GM12878 (cell line): Measurements from ENCODE around the gene CSMD2. TPM values are rescaled to one million over a fixed set of nuclear protein-coding genes. Genes with fewer than 3 reads are reported as not detected.

Source experiments
- ATAC-seq: fragments of 200-7000 bp; cut with Tn5 transposase; 3 replicates; pipeline ENCODE4 v1.9.1; 2020; ENCODE audit warnings: mild to moderate bottlenecking, moderate library complexity
- BruUV-seq: library from RNA; stranded (reverse); fragments of 400-500 nt; replicated peaks from 2 replicates; lab custom pipeline; 2021; lab: Mats Ljungman, UMichigan
- CTCF ChIA-PET: fragments of 300-600 bp; sonication (Branson Sonifier 250); formaldehyde crosslinking; extraction: SDS; loops from one replicate; lab custom pipeline; 2021; ENCODE audit warnings: inconsistent platforms; lab: Yijun Ruan, JAX
- POLR2A ChIA-PET: fragments of 350-600 bp; formaldehyde crosslinking; extraction: SDS; loops from one replicate; lab custom pipeline; 2021; ENCODE audit warnings: inconsistent platforms; lab: Charles Lee
- RAD21 ChIA-PET: fragments of 300-600 bp; sonication (Branson Sonifier 250); formaldehyde crosslinking; loops from one replicate; lab custom pipeline; 2023; ENCODE audit warnings: antibody characterized with exemption; ENCODE audit not compliant: unreplicated experiment; lab: Charles Lee
- SMC1A ChIA-PET: fragments of 300-600 bp; sonication (Branson Sonifier 250); formaldehyde crosslinking; loops from one replicate; lab custom pipeline; 2023; ENCODE audit not compliant: unreplicated experiment, uncharacterized antibody; lab: Charles Lee
- DNase-seq: peaks from one replicate; pipeline ENCODE4 v3.0.0-alpha.2; 2011; ENCODE audit warnings: low read depth, low spot score
- FAIRE-seq: peaks from 3 replicates; lab custom pipeline; 2011; peaks lifted over from hg19 to GRCh38; lab: Jason Lieb, UNC
- H2AFZ ChIP-seq: 2 replicates; pipeline ENCODE4 v1.6.0; 2011; ENCODE audit warnings: low read depth, low read length, control low read depth; ENCODE audit not compliant: control insufficient read depth
- H3K27ac ChIP-seq: 2 replicates; pipeline ENCODE4 v1.5.1; 2011; ENCODE audit warnings: control low read depth; ENCODE audit not compliant: control insufficient read depth, insufficient read depth
- H3K27me3 ChIP-seq, 2 experiments: replicated peaks in 1 of 2; 2 replicates each; pipeline versions ENCODE4 v1.6.0 to v1.6.1; 2011; ENCODE audit warnings: low read length in 1 of 2; ENCODE audit not compliant: control insufficient read depth in 2 of 2, insufficient read depth in 2 of 2
- H3K36me3 ChIP-seq, 2 experiments: 2 replicates each; pipeline ENCODE4 v1.5.1; 2011; ENCODE audit warnings: low read length in 1 of 2; ENCODE audit not compliant: control insufficient read depth in 2 of 2, insufficient read depth in 2 of 2
- H3K4me1 ChIP-seq: 2 replicates; pipeline ENCODE4 v1.6.1; 2011; ENCODE audit warnings: mild to moderate bottlenecking, low read length, moderate library complexity, mixed read lengths; ENCODE audit not compliant: control insufficient read depth, insufficient read depth
- H3K4me2 ChIP-seq: 2 replicates; pipeline ENCODE4 v1.6.0; 2011; ENCODE audit warnings: control low read depth; ENCODE audit not compliant: control insufficient read depth, insufficient read depth
- H3K4me3 ChIP-seq: fragments of 200-600 bp; sonication (generic); 2 replicates; pipeline ENCODE4 v1.5.1; 2016
- H3K79me2 ChIP-seq: 2 replicates; pipeline ENCODE4 v1.6.0; 2011; ENCODE audit warnings: low read length; ENCODE audit not compliant: control insufficient read depth, insufficient read depth
- H3K9ac ChIP-seq: 2 replicates; pipeline ENCODE4 v1.8.0; 2011; ENCODE audit warnings: low read length, control low read depth, mixed read lengths; ENCODE audit not compliant: control insufficient read depth, insufficient read depth
- H3K9me3 ChIP-seq: replicated peaks from 3 replicates; pipeline ENCODE4 v1.5.1; 2011; ENCODE audit warnings: mild to moderate bottlenecking, low read length; ENCODE audit not compliant: control insufficient read depth, insufficient read depth
- H4K20me1 ChIP-seq: 2 replicates; pipeline ENCODE4 v1.6.0; 2011; ENCODE audit not compliant: control insufficient read depth, insufficient read depth
- BCL11A ChIP-seq: IDR thresholded peaks from 2 replicates; pipeline ENCODE4 v1.6.1; 2011; ENCODE audit warnings: low read depth, low read length
- FOXK2 ChIP-seq: fragments of 450-650 bp; IDR thresholded peaks from 2 replicates; pipeline ENCODE4 v1.6.1; 2017; ENCODE audit warnings: mild to moderate bottlenecking, moderate library complexity
- FOXM1 ChIP-seq: IDR thresholded peaks from 2 replicates; pipeline ENCODE4 v1.6.1; 2012; ENCODE audit warnings: low read depth, mild to moderate bottlenecking, inconsistent platforms, low read length, moderate library complexity
- GABPA ChIP-seq: IDR thresholded peaks from 2 replicates; pipeline ENCODE4 v1.6.1; 2014; ENCODE audit warnings: antibody characterized with exemption, low read depth, mild to moderate bottlenecking, inconsistent platforms
- GATAD2B ChIP-seq: fragments of 450-650 bp; conservative IDR thresholded peaks from 2 replicates; pipeline ENCODE4 v1.6.1; 2017; ENCODE audit warnings: low read depth, mild to moderate bottlenecking, moderate library complexity
- LARP7 ChIP-seq: fragments of 450-650 bp; IDR thresholded peaks from 2 replicates; pipeline ENCODE4 v1.6.1; 2017; ENCODE audit warnings: mild to moderate bottlenecking
- PAX8 ChIP-seq: fragments of 450-650 bp; IDR thresholded peaks from 2 replicates; pipeline ENCODE4 v1.6.1; 2017; ENCODE audit warnings: mild to moderate bottlenecking, moderate library complexity
- STAT3 ChIP-seq: IDR thresholded peaks from 2 replicates; pipeline ENCODE4 v1.6.1; 2011; ENCODE audit warnings: low read depth, low read length, improper control_type of control experiment
- ZNF384 ChIP-seq: IDR thresholded peaks from 2 replicates; pipeline ENCODE4 v1.6.1; 2012; ENCODE audit warnings: low read depth, mild to moderate bottlenecking, low read length, improper control_type of control experiment, borderline replicate concordance
- WGBS: methylation state at CpG from one replicate; pipeline ENCODE4 v1.1.6; 2016; ENCODE audit warnings: low lambda C conversion rate; ENCODE audit not compliant: insufficient replicate concordance, insufficient coverage; ENCODE audit errors: missing lambda C conversion rate; 5-methylcytosine and 5-hydroxymethylcytosine counted together
- in situ Hi-C: fragments of 300-500 bp; cut with MboI; formaldehyde crosslinking; loops from 9 replicates; pipeline ENCODE4 v1.14.3; 2018; ENCODE audit warnings: mixed read lengths
- intact Hi-C: fragments of 100-400 bp; cut with micrococcal nuclease; formaldehyde crosslinking; loops from one replicate; pipeline ENCODE4 v1.14.2; 2022; ENCODE audit not compliant: unreplicated experiment
- polyA plus RNA-seq, 11 experiments: library from polyadenylated mRNA; depleted of rRNA in 4 of 11; unstranded in 6 of 11; stranded (reverse) in 5 of 11; fragments of >200 nt; fragmentation: Nextera tagmentation in 4 of 11; fragmentation: Illumina TruSeq in 1 of 11; extraction: Ambion mirVana in 4 of 11; extraction: Trizol in 1 of 11; gene quantifications; 1 replicate in 1 of 11; 2 replicates in 10 of 11; pipeline versions ENCODE4 v1.2.1 to v1.2.3, GENCODE V29; 2011 to 2016; ENCODE audit warnings: inconsistent platforms in 2 of 11, missing spikeins in 2 of 11, low read depth in 1 of 11
- total RNA-seq, 4 experiments: library from RNA; depleted of rRNA in 3 of 4; stranded (reverse); fragments of >200 nt in 3 of 4; fragmentation: Illumina TruSeq in 1 of 4; extraction: Trizol in 1 of 4; gene quantifications; 2 replicates each; pipeline versions ENCODE4 v1.2.1 to v1.2.3, GENCODE V29; 2013 to 2021
- TF ChIP-seq, protein P1 (sequence below): fragments of 450-650 bp; IDR thresholded peaks from 2 replicates; pipeline ENCODE4 v1.6.1; 2016; ENCODE audit warnings: mild to moderate bottlenecking, moderate library complexity, borderline replicate concordance
- TF ChIP-seq, protein P2 (sequence below): fragments of 150-350 bp; IDR thresholded peaks from 2 replicates; pipeline ENCODE4 v1.6.1; 2014; ENCODE audit warnings: mild to moderate bottlenecking, low read depth, low read length
- TF ChIP-seq, protein P3 (sequence below): fragments of 450-650 bp; IDR thresholded peaks from 2 replicates; pipeline ENCODE4 v1.6.1; 2017; ENCODE audit warnings: low read depth, mild to moderate bottlenecking, moderate library complexity
- TF ChIP-seq, protein P4 (sequence below): IDR thresholded peaks from 2 replicates; pipeline ENCODE4 v1.6.1; 2012; ENCODE audit warnings: low read depth, low read length, improper control_type of control experiment
- TF ChIP-seq, protein P5 (sequence below): fragments of 450-650 bp; IDR thresholded peaks from 2 replicates; pipeline ENCODE4 v1.6.1; 2017; ENCODE audit warnings: borderline replicate concordance

Gene CSMD2
- total and polyA plus RNA-seq, 10 of the 15 experiments (the other 5 are each of a cell fraction or from before 2014, with no cell fraction given), result under 0.01 TPM; not detected in 9

DNA sequence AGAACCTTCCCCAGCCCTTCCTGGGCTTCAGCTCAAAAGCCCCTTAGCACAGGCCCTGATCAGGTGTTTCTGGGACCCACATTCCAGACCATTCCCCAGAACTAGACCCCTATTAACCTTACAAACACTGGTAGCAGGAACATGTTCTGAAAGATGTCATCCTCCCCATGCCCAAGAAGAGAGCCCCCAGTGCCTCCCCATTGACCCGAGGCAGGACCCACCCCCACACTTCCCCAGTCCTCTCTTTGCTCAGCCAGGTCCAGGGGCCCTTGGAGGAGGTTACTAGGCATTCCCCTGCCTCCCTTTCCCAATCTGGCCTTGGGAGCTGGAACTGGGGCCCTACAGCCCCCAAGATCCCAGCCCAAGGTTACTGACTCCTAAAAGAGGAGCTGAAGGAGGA is 340.1 kb downstream of the CSMD2 start (continued):
- no peak for TF ChIP-seq LARP7
- no peak for TF ChIP-seq PAX8
- TF ChIP-seq, protein P1, sequence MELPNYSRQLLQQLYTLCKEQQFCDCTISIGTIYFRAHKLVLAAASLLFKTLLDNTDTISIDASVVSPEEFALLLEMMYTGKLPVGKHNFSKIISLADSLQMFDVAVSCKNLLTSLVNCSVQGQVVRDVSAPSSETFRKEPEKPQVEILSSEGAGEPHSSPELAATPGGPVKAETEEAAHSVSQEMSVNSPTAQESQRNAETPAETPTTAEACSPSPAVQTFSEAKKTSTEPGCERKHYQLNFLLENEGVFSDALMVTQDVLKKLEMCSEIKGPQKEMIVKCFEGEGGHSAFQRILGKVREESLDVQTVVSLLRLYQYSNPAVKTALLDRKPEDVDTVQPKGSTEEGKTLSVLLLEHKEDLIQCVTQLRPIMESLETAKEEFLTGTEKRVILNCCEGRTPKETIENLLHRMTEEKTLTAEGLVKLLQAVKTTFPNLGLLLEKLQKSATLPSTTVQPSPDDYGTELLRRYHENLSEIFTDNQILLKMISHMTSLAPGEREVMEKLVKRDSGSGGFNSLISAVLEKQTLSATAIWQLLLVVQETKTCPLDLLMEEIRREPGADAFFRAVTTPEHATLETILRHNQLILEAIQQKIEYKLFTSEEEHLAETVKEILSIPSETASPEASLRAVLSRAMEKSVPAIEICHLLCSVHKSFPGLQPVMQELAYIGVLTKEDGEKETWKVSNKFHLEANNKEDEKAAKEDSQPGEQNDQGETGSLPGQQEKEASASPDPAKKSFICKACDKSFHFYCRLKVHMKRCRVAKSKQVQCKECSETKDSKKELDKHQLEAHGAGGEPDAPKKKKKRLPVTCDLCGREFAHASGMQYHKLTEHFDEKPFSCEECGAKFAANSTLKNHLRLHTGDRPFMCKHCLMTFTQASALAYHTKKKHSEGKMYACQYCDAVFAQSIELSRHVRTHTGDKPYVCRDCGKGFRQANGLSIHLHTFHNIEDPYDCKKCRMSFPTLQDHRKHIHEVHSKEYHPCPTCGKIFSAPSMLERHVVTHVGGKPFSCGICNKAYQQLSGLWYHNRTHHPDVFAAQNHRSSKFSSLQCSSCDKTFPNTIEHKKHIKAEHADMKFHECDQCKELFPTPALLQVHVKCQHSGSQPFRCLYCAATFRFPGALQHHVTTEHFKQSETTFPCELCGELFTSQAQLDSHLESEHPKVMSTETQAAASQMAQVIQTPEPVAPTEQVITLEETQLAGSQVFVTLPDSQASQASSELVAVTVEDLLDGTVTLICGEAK, result no peak
- TF ChIP-seq GATAD2B, result no peak
- TF ChIP-seq, protein P2, sequence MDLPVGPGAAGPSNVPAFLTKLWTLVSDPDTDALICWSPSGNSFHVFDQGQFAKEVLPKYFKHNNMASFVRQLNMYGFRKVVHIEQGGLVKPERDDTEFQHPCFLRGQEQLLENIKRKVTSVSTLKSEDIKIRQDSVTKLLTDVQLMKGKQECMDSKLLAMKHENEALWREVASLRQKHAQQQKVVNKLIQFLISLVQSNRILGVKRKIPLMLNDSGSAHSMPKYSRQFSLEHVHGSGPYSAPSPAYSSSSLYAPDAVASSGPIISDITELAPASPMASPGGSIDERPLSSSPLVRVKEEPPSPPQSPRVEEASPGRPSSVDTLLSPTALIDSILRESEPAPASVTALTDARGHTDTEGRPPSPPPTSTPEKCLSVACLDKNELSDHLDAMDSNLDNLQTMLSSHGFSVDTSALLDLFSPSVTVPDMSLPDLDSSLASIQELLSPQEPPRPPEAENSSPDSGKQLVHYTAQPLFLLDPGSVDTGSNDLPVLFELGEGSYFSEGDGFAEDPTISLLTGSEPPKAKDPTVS, result no peak
- no peak for TF ChIP-seq BCL11A
- no peak for TF ChIP-seq ZNF384
- TF ChIP-seq, all 136 proteins: peak for 0

DNA sequence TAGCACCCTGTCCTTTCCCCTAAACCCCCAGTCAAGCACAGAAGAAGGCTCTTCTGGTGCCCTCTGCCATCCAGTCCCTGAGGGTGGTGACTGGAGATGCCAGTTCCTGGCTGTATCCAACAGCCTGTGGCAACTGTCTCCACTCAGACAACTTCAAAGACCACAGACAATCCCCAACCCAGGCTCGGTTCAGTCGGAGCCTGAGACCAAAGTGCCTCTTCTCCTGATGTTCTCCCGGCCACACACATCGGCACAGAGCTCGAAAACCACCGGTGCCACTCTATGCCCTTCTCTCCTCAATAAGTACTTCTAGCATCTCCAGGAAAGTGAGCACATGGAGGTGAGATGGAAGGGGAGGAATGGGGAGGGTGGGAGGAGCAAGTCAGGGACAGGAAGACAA is 340.7 kb downstream of the CSMD2 start:
- H3K9ac ChIP-seq, result no peak overlapping the region
- WGBS, result 29% methylated on average over 6 of the region's 6 CpGs
- FAIRE-seq, result no peak
- BruUV-seq, result no TSS peak
- no peaks in the 10 kb centered on the region; a peak in 2 of 4 replicates for H3K27me3 ChIP-seq
- CTCF ChIA-PET, result no interaction called here
- in situ Hi-C loops, result no loop called here
- H2AFZ ChIP-seq, result no peak overlapping the region
- SMC1A ChIA-PET, result no interaction called here
- no peaks in the 10 kb centered on the region for H3K36me3 ChIP-seq
- no peaks in the 10 kb centered on the region for H3K4me1 ChIP-seq
- H4K20me1 ChIP-seq, result no peaks in the 10 kb centered on the region
- H3K27ac ChIP-seq, result no peak overlapping the region
- H3K4me2 ChIP-seq, result no peak overlapping the region
- POLR2A ChIA-PET, result interaction anchor here (0.6 kb wide), 1 partner anchor 155 kb away, joined by 5 read pairs; no protein-coding TSS in a partner anchor
- no peak for ATAC-seq
- intact Hi-C loops, result no loop called here
- H3K4me3 ChIP-seq, result no peak overlapping the region
- no peaks in the 10 kb centered on the region for H3K79me2 ChIP-seq
- DNase-seq, result no peak
- RAD21 ChIA-PET, result no interaction called here
- no peaks in the 10 kb centered on the region for H3K9me3 ChIP-seq
- TF ChIP-seq STAT3, result no peak
- TF ChIP-seq, protein P3, sequence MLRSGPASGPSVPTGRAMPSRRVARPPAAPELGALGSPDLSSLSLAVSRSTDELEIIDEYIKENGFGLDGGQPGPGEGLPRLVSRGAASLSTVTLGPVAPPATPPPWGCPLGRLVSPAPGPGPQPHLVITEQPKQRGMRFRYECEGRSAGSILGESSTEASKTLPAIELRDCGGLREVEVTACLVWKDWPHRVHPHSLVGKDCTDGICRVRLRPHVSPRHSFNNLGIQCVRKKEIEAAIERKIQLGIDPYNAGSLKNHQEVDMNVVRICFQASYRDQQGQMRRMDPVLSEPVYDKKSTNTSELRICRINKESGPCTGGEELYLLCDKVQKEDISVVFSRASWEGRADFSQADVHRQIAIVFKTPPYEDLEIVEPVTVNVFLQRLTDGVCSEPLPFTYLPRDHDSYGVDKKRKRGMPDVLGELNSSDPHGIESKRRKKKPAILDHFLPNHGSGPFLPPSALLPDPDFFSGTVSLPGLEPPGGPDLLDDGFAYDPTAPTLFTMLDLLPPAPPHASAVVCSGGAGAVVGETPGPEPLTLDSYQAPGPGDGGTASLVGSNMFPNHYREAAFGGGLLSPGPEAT, result no peak
- TF ChIP-seq FOXK2, result no peak
- TF ChIP-seq GABPA, result no peak
- TF ChIP-seq, protein P4, sequence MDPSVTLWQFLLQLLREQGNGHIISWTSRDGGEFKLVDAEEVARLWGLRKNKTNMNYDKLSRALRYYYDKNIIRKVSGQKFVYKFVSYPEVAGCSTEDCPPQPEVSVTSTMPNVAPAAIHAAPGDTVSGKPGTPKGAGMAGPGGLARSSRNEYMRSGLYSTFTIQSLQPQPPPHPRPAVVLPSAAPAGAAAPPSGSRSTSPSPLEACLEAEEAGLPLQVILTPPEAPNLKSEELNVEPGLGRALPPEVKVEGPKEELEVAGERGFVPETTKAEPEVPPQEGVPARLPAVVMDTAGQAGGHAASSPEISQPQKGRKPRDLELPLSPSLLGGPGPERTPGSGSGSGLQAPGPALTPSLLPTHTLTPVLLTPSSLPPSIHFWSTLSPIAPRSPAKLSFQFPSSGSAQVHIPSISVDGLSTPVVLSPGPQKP, result no peak
- TF ChIP-seq, protein P5, sequence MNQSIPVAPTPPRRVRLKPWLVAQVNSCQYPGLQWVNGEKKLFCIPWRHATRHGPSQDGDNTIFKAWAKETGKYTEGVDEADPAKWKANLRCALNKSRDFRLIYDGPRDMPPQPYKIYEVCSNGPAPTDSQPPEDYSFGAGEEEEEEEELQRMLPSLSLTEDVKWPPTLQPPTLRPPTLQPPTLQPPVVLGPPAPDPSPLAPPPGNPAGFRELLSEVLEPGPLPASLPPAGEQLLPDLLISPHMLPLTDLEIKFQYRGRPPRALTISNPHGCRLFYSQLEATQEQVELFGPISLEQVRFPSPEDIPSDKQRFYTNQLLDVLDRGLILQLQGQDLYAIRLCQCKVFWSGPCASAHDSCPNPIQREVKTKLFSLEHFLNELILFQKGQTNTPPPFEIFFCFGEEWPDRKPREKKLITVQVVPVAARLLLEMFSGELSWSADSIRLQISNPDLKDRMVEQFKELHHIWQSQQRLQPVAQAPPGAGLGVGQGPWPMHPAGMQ, result no peak
- TF ChIP-seq FOXM1, result no peak
